C4-2B (cell line): ENCODE data around the gene MCM8.

Experiments used
- H3K27ac ChIP-seq: fragments of 450-650 bp; 2 replicates; pipeline ENCODE4 v1.5.1; 2017
- ZFX ChIP-seq: fragments of 450-650 bp; IDR thresholded peaks from 2 replicates; pipeline ENCODE4 v1.6.1; 2017
- TF ChIP-seq, protein P1 (sequence below): fragments of 450-650 bp; conservative IDR thresholded peaks from 2 replicates; pipeline ENCODE4 v1.5.1; 2017; ENCODE audit warnings: mild to moderate bottlenecking

Gene MCM8

GRCh38 chr20:5980720-5981538 is 30.5 kb downstream of the MCM8 start:
- TF ChIP-seq ZFX, result no peak
- TF ChIP-seq, protein P1, sequence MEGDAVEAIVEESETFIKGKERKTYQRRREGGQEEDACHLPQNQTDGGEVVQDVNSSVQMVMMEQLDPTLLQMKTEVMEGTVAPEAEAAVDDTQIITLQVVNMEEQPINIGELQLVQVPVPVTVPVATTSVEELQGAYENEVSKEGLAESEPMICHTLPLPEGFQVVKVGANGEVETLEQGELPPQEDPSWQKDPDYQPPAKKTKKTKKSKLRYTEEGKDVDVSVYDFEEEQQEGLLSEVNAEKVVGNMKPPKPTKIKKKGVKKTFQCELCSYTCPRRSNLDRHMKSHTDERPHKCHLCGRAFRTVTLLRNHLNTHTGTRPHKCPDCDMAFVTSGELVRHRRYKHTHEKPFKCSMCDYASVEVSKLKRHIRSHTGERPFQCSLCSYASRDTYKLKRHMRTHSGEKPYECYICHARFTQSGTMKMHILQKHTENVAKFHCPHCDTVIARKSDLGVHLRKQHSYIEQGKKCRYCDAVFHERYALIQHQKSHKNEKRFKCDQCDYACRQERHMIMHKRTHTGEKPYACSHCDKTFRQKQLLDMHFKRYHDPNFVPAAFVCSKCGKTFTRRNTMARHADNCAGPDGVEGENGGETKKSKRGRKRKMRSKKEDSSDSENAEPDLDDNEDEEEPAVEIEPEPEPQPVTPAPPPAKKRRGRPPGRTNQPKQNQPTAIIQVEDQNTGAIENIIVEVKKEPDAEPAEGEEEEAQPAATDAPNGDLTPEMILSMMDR, result no peak
- no peak overlapping the region for H3K27ac ChIP-seq

DNA sequence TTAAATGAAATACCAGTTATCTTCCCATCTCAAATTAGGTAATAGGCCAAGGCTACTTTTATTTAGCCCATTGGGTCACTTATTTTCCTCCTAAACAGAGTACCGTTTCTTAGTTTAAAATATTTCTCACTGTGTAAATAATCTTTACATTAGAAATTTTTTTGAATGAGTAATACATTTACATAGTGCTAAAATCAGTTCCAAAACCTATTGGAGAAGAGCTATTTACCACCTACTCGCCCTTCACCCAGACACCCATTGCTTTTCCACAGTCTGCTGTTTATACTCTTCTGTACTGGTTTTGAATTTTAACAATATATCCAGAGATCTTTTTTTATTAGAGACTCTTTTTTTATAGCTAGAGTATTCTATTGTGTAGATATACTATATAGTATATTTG is 36.9 kb downstream of the MCM8 start:
- TF ChIP-seq, protein P1, result no peak
- no peak for TF ChIP-seq ZFX
- no peak overlapping the region for H3K27ac ChIP-seq

DNA sequence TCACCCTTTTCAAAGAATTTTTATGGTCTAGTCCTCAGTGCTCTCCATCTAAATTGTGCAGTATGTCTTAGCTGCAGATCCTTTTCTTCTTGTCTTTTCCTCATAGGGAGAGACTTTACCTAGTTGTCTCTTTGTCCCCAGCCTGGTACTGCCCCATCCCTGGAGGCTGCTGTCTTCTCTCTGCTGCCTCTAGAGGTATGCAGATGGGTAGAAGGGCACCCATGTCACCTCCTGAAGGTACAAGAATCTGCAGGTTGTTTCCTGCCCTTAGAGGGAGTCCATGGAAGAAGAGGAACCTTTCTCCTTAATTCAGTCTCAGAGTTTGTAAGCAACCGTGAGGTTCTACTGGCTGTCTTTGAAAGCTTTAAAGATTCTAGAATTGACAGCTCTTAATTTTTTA is 39.1 kb downstream of the MCM8 start:
- H3K27ac ChIP-seq, result no peak overlapping the region
- TF ChIP-seq, protein P1, result no peak; the same call in 1 of the 2 replicates
- no peak for TF ChIP-seq ZFX

GRCh38 chr20:5990946-5991345 is 40.5 kb downstream of the MCM8 start:
- H3K27ac ChIP-seq, result no peak overlapping the region
- no peak for TF ChIP-seq ZFX
- TF ChIP-seq, protein P1, result no peak

DNA sequence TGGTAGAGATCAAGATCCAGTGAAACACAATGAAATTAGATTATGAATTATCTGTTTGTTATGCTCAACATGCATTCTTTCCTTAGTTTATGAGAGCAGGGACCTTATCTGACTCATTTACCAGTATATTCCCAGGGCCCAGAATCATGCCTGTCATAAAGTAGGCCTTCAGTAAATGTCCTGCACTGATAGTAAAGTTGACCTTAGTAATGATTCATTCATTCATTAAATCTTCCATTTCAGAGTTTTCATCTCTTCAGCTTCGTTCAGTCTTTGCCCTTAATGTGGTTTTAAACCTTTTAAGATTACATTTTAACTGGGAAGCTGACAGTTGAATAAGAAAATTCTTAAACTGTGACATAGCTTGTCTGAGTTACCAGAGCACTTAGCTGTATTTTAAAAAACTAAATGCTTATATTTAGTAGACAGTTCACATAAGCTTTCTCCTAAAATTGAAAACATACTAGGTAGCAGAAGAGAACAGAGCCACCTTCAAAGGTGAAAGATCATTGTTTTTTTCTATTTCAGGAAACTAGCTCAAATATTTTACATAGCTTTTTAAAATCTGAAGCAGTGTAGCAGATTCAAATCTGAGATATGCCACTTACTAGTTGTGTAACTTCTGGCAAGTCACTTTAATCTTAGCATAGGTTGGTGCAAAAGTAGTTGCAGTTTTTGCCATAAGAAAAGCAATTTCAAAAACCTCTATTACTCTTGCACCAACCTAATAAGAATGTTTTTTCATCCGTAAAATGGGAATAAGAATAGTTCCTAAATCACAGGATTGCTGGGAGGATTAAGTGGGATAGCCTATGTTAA is 41.4 kb downstream of the MCM8 start:
- TF ChIP-seq, protein P1, result no peak
- TF ChIP-seq ZFX, result no peak
- no peak overlapping the region for H3K27ac ChIP-seq

DNA sequence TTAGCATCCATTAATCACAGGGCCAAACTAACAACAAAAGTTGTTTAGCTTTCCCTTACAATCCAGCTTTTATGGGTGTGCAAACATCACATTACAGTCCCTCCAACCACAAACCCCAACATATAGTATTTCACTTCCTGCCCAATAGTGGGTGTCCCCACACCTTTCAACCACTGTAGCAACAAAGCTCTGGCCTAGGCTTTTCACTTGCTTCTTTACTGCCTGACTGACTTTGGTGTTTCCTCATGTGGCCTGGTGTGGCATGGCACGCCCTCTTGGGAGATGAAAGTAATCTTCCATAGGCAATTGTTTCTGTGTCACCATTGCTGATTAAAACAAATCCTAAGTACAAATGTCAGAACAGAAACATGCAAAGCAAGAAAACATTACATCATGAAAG is 46.3 kb downstream of the MCM8 start:
- no peak for TF ChIP-seq ZFX
- TF ChIP-seq, protein P1, result no peak
- no peak overlapping the region for H3K27ac ChIP-seq

DNA sequence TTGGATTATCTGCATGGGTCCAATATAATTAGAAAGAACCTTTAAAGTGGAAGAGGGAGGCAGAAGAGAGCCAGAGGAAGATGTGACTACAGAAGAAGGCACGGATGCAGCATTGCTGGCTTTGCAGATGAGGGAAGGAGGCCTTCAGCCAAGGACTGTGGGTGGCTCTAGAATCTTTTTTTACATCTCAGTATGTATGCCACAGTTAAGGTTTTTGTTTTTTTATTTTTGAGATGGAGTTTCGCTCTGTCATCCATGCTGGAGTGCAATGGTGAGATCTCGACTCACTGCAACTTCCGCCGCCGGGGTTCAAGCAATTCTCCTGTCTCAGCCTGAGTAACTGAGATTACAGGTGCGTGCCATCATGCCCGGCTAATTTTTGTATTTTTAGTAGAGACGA is 49.3 kb downstream of the MCM8 start:
- TF ChIP-seq ZFX, result no peak
- TF ChIP-seq, protein P1, result no peak
- H3K27ac ChIP-seq, result no peak overlapping the region
